ENCODE data around the gene STC2.

- TF ChIP-seq CTCF (optimal IDR thresholded peaks at IDR 0.05 in 1 of 3, IDR thresholded peaks at IDR 0.05 in 1 of 3, conservative IDR thresholded peaks at IDR 0.05 in 1 of 3; ENCODE audit: extremely low read depth in 1 of 3, insufficient read depth in 2 of 3, low read length in 3 of 3) (no peak), EZH2 (IDR thresholded peaks at IDR 0.05; ENCODE audit: low read length) (no peak)
Observed at GRCh38 chr5:173341961-173342430, 13.8 kb upstream of the STC2 start.

All from keratinocyte (primary cell).